K562 (cell line): ENCODE measurements around the gene SPATA32. TPM values are rescaled to one million over a fixed set of nuclear protein-coding genes. Genes with fewer than 3 reads are reported as not detected.

Experiments
- ATAC-seq: fragments of 200-7000 bp; cut with Tn5 transposase; 3 replicates; pipeline ENCODE4 v1.9.1; 2020; ENCODE audit warnings: moderate library complexity
- BruUV-seq: library from RNA; stranded (reverse); fragments of 400-500 nt; replicated peaks from 2 replicates; lab custom pipeline; 2021; lab: Mats Ljungman, UMichigan
- CTCF ChIA-PET: fragments of 300-600 bp; formaldehyde crosslinking; extraction: SDS; loops from one replicate; lab custom pipeline; 2021; ENCODE audit warnings: low intra/inter-chr PET ratio; lab: Yijun Ruan, JAX
- POLR2A ChIA-PET: fragments of 300-600, 350-650 bp; sonication (Branson Sonifier 250); formaldehyde crosslinking; extraction: SDS; loops from one replicate; lab custom pipeline; 2021; ENCODE audit warnings: antibody characterized with exemption, inconsistent platforms; lab: Yijun Ruan, JAX
- DNase-seq, 4 experiments: peaks; one replicate each; pipeline versions ENCODE4 v3.0.0 to v3.0.0-alpha.2; 2011 to 2018; ENCODE audit warnings: low spot score in 3 of 4, mixed read lengths in 3 of 4; ENCODE audit errors: extremely low read depth in 1 of 4
- FAIRE-seq: peaks from 2 replicates; lab custom pipeline; 2011; peaks lifted over from hg19 to GRCh38; lab: Jason Lieb, UNC
- H2AFZ ChIP-seq: 2 replicates; pipeline ENCODE4 v1.6.0; 2011; ENCODE audit warnings: low read depth, low read length, control low read depth, inconsistent platforms
- H3K27ac ChIP-seq: fragments of 200-600 bp; 3 replicates; pipeline ENCODE4 v1.8.0; 2011; ENCODE audit warnings: low read depth, mild to moderate bottlenecking, control low read depth, inconsistent platforms, low read length, moderate library complexity, mixed read lengths; ENCODE audit errors: extremely low read depth
- H3K27me3 ChIP-seq, 2 experiments: fragments of 300-600 bp in 1 of 2; 2 replicates in 1 of 2; 3 replicates in 1 of 2; pipeline versions ENCODE4 v1.6.0 to v1.8.0; 2011; ENCODE audit warnings: inconsistent platforms in 2 of 2, low read length in 2 of 2, mild to moderate bottlenecking in 1 of 2, mixed read lengths in 1 of 2, moderate library complexity in 1 of 2; ENCODE audit not compliant: control insufficient read depth in 2 of 2, insufficient read depth in 2 of 2
- H3K36me3 ChIP-seq: fragments of 300-600 bp; 3 replicates; pipeline ENCODE4 v1.8.0; 2011; ENCODE audit warnings: mild to moderate bottlenecking, low read length, inconsistent platforms; ENCODE audit not compliant: control insufficient read depth, insufficient read depth
- H3K4me1 ChIP-seq, 2 experiments: fragments of 200-600 bp in 1 of 2; replicated peaks in 1 of 2; 2 replicates in 1 of 2; 3 replicates in 1 of 2; pipeline versions ENCODE4 v1.5.1 to v1.8.0; 2011; ENCODE audit warnings: inconsistent platforms in 2 of 2, low read length in 2 of 2, mild to moderate bottlenecking in 1 of 2, mixed read lengths in 1 of 2, moderate library complexity in 1 of 2; ENCODE audit not compliant: control insufficient read depth in 2 of 2, insufficient read depth in 2 of 2
- H3K4me2 ChIP-seq: 2 replicates; pipeline ENCODE4 v1.6.1; 2011; ENCODE audit warnings: low read length, control low read depth, inconsistent platforms, mixed read lengths; ENCODE audit not compliant: insufficient read depth
- H3K4me3 ChIP-seq: fragments of 200-600 bp; sonication (generic), shearing (Covaris generic); 2 replicates; pipeline ENCODE4 v1.5.1; 2016; ENCODE audit warnings: control low read depth, inconsistent platforms
- H3K79me2 ChIP-seq: fragments of 200-600 bp; 3 replicates; pipeline ENCODE4 v1.8.0; 2011; ENCODE audit warnings: low read length, inconsistent platforms; ENCODE audit not compliant: control insufficient read depth, insufficient read depth
- H3K9ac ChIP-seq, 2 experiments: 2 replicates each; pipeline versions ENCODE4 v1.6.0 to v1.6.1; 2011; ENCODE audit warnings: low read depth in 2 of 2, low read length in 2 of 2, control low read depth in 1 of 2, inconsistent platforms in 1 of 2, mild to moderate bottlenecking in 1 of 2, mixed read lengths in 1 of 2; ENCODE audit not compliant: insufficient read depth in 1 of 2
- H3K9me1 ChIP-seq: one replicate; pipeline ENCODE4 v1.6.0; 2011; ENCODE audit warnings: inconsistent platforms, mild to moderate bottlenecking, low read length, moderate library complexity; ENCODE audit not compliant: control insufficient read depth, insufficient read depth
- H3K9me3 ChIP-seq: replicated peaks from 2 replicates; pipeline ENCODE4 v1.5.1; 2011; ENCODE audit warnings: low read depth, low read length, inconsistent platforms; ENCODE audit not compliant: control insufficient read depth, insufficient read depth
- H4K20me1 ChIP-seq: replicated peaks from 2 replicates; pipeline ENCODE4 v1.6.1; 2011; ENCODE audit warnings: low read length, inconsistent platforms, mixed read lengths; ENCODE audit not compliant: control insufficient read depth, insufficient read depth
- KAT7 ChIP-seq: sonication (generic); formaldehyde crosslinking; IDR thresholded peaks from 2 replicates; pipeline ENCODE4 v1.8.0; 2022; ENCODE audit warnings: missing genetic modification reagents, mild to moderate bottlenecking, borderline replicate concordance
- KDM1A ChIP-seq, 2 experiments: fragments of 450-650 bp; IDR thresholded peaks; 2 replicates each; pipeline ENCODE4 v1.6.1; 2016; ENCODE audit warnings: mild to moderate bottlenecking in 2 of 2
- NFIC ChIP-seq: fragments of 450-650 bp; IDR thresholded peaks from 2 replicates; pipeline ENCODE4 v1.6.1; 2017; ENCODE audit warnings: mild to moderate bottlenecking, inconsistent platforms
- NONO ChIP-seq, 2 experiments: fragments of 200-400 bp in 1 of 2; fragments of 450-650 bp in 1 of 2; formaldehyde crosslinking in 1 of 2; IDR thresholded peaks; 2 replicates each; pipeline ENCODE4 v1.6.1; 2017; ENCODE audit warnings: low read depth in 2 of 2, mild to moderate bottlenecking in 2 of 2, moderate library complexity in 2 of 2, low read length in 1 of 2
- NR1H2 ChIP-seq: sonication (generic); formaldehyde crosslinking; IDR thresholded peaks from 2 replicates; pipeline ENCODE4 v1.4.0; 2020; ENCODE audit warnings: mild to moderate bottlenecking, missing genetic modification reagents
- RBM25 ChIP-seq: fragments of 200-400 bp; formaldehyde crosslinking; IDR thresholded peaks from 2 replicates; pipeline ENCODE4 v1.6.1; 2018; ENCODE audit warnings: low read length, low read depth, moderate library complexity; ENCODE audit not compliant: severe bottlenecking
- STAT5B ChIP-seq: fragments of 250-450 bp; sonication (Bioruptor Pico); IDR thresholded peaks from 2 replicates; pipeline ENCODE4 v1.8.0; 2021; ENCODE audit warnings: mild to moderate bottlenecking, inconsistent platforms
- THRA ChIP-seq: fragments of 450-650 bp; IDR thresholded peaks from 2 replicates; pipeline ENCODE4 v1.6.1; 2017; ENCODE audit warnings: mild to moderate bottlenecking, moderate library complexity
- ZKSCAN8 ChIP-seq: fragments of 200-800 bp; sonication (Bioruptor generic); IDR thresholded peaks from 2 replicates; pipeline ENCODE4 v1.6.1; 2016; ENCODE audit warnings: missing genetic modification characterization, missing compliant biosample characterization
- ZNF780A ChIP-seq: fragments of 250-450 bp; sonication (Bioruptor Pico); IDR thresholded peaks from 2 replicates; pipeline ENCODE4 v1.5.0; 2021; ENCODE audit warnings: mild to moderate bottlenecking
- WGBS: fragments of 100-300 bp; shearing (Covaris generic); methylation state at CpG from one replicate; pipeline ENCODE4 v1.1.6; 2016; ENCODE audit warnings: low coverage, mixed read lengths; ENCODE audit not compliant: insufficient coverage; ENCODE audit errors: missing lambda C conversion rate; 5-methylcytosine and 5-hydroxymethylcytosine counted together
- in situ Hi-C: fragments of 300-500 bp; cut with MboI; formaldehyde crosslinking; loops from 4 replicates; pipeline ENCODE4 v1.15.0; 2018; ENCODE audit warnings: inconsistent platforms, mixed read lengths
- intact Hi-C: fragments of 100-400 bp; cut with micrococcal nuclease; formaldehyde crosslinking; loops from 2 replicates; pipeline ENCODE4 v1.14.2; 2022
- polyA plus RNA-seq, 8 experiments: library from polyadenylated mRNA; depleted of rRNA in 4 of 8; stranded (reverse) in 5 of 8; unstranded in 3 of 8; fragments of >200 nt; fragmentation: Nextera tagmentation in 2 of 8; fragmentation: Illumina TruSeq in 1 of 8; extraction: Ambion mirVana in 2 of 8; extraction: Trizol in 1 of 8; gene quantifications; 2 replicates each; pipeline versions ENCODE4 v1.2.1 to v1.2.3, GENCODE V29; 2011 to 2014; ENCODE audit warnings: inconsistent platforms in 1 of 8, missing spikeins in 1 of 8
- total RNA-seq, 7 experiments: library from RNA; depleted of rRNA in 6 of 7; stranded (reverse); fragments of >200 nt in 6 of 7; fragmentation: Illumina TruSeq in 2 of 7; extraction: Trizol in 2 of 7; gene quantifications; 2 replicates each; pipeline versions ENCODE4 v1.2.1 to v1.2.3, GENCODE V29; 2011 to 2021; ENCODE audit warnings: low replicate concordance in 1 of 7
- TF ChIP-seq, protein P1 (sequence below): fragments of 250-450 bp; sonication (Bioruptor Pico); IDR thresholded peaks from 2 replicates; pipeline ENCODE4 v1.8.0; 2022; ENCODE audit warnings: inconsistent platforms, mild to moderate bottlenecking, moderate library complexity, borderline replicate concordance

Gene SPATA32
- total and polyA plus RNA-seq, 9 of the 15 experiments (the other 6 are each of a cell fraction or from before 2014, with no cell fraction given) = 0.03 to 0.06 TPM; not detected in 7

DNA sequence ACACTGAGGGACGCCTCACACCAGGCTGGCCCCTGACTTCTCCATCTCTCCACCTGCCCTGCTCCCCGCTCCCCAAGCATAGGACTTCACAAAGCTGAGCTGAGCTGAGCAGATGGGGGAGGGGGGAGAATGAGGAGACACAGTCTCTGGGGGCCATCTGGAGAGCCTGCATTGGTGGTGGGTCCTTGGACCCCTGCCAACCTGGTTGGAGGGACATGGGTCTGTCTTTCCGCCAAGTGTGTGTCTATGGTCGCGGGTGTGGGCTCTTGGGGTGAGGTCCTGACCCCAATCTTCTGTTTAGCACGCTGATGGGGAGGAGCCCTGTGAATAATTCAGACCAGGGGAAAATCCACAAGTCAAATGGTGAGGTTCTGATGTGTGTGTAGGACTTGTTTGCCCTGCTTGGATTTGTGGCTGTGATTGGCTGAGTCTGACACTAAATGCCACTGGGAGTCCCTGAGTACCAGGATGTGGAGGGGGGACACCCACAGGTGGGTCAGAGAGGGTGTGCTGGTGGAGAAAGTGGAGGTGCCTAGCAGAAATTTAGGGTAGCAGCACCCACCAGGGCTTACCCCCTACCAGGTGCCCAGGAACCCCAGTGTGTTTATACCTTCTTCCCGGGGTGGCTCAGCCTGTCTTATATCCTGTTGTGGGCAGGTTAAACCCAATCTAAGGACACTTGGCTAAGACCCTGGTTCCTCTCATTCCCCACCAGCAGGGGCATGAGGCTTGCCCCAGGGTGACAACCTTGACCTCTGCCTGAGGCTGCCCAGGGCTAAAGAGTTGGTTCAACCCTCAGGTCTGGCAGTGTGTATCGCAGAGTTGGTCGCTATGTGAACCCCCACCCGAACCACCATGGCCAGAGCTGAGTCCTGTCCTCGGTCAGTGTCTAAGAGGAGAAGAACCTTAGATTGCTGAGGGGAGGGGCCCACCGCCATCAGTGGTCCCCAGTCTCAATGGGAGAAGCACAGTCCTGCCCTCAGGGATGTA lies 38.1 kb downstream of the SPATA32 start:
- ChIA-PET POLR2A (interaction anchor here (0.6 to 0.9 kb wide), 4 partner anchors 72 to 75 kb away, joined by 3 to 5 read pairs (median 3); partner anchors contain the start of gene HEXIM1), CTCF (no interaction called here)
- H3K27ac ChIP-seq = peak overlapping the region; percentile 45; the same call in 1 of the 3 replicates
- in situ Hi-C loops = no loop called here
- peaks cover 65% of the 10 kb centered on the region for H3K79me2 ChIP-seq
- DNase-seq (no peak), FAIRE-seq (peak; percentile 32), ATAC-seq (no peak)
- H3K36me3 ChIP-seq = no peaks in the 10 kb centered on the region
- H3K9me3 ChIP-seq = no peaks in the 10 kb centered on the region
- TF ChIP-seq RBM25 = no peak
- peak; percentile 52 to 73 for TF ChIP-seq KDM1A (IDR thresholded peaks at IDR 0.05)
- TF ChIP-seq KAT7 (CRISPR knock-in tag) = 0 out of 2 replicates have a peak, but pooled peaks have one; percentile 20
- TF ChIP-seq ZNF780A (CRISPR knock-in tag) = no peak
- TF ChIP-seq THRA = no peak
- peak; percentile 77 for TF ChIP-seq NFIC
- TF ChIP-seq NR1H2 (CRISPR knock-in tag) = peak; percentile 88
- no peak for TF ChIP-seq ZKSCAN8 (CRISPR knock-in tag)
- TF ChIP-seq, protein P1, sequence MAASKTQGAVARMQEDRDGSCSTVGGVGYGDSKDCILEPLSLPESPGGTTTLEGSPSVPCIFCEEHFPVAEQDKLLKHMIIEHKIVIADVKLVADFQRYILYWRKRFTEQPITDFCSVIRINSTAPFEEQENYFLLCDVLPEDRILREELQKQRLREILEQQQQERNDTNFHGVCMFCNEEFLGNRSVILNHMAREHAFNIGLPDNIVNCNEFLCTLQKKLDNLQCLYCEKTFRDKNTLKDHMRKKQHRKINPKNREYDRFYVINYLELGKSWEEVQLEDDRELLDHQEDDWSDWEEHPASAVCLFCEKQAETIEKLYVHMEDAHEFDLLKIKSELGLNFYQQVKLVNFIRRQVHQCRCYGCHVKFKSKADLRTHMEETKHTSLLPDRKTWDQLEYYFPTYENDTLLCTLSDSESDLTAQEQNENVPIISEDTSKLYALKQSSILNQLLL (CRISPR knock-in tag) = no peak
- no peak for TF ChIP-seq STAT5B (CRISPR knock-in tag)
- TF ChIP-seq NONO (IDR thresholded peaks at IDR 0.05; ENCODE audit: low read depth in 2 of 2, low read length in 1 of 2) = no peak
- no peaks in the 10 kb centered on the region for H3K27me3 ChIP-seq
- no peaks in the 10 kb centered on the region for H4K20me1 ChIP-seq
- peak overlapping the region; percentile 65 for H3K4me2 ChIP-seq
- no peaks in the 10 kb centered on the region for H3K9me1 ChIP-seq
- H3K4me3 ChIP-seq = peak overlapping the region; percentile 61
- H3K9ac ChIP-seq = peak overlapping the region in 1 of 2 experiments; percentile 89; a peak in 1 of 4 replicates
- 0 out of 2 replicates have a peak overlapping the region, but pooled peaks have one; percentile 36 for H2AFZ ChIP-seq
- WGBS = 67% methylated on average over 10 of the region's 12 CpGs
- BruUV-seq = no TSS peak
- H3K4me1 ChIP-seq = peaks cover 62 to 77% of the 10 kb centered on the region in 2 experiments
- intact Hi-C loops = no loop called here
